Inflammatory macrophage treated with lipopolysaccharide for 4 hours (primary cell): Measurements from ENCODE around the gene MAZ.
"Not testable (repeated sequence)": the region's sequence is repeated elsewhere in the genome, so short reads cannot be mapped to it uniquely, and the experiment has no call there.

ENCODE experiments used
- DNase-seq: peaks from one replicate; pipeline ENCODE4 v3.0.0-alpha.2; 2020

Gene MAZ

GRCh38 chr16:29825145-29826044, 19.1 kb downstream of the MAZ start:
- DNase-seq: no peak

- DNase-seq: no peak
Observed at GRCh38 chr16:29826342-29826695, 20.0 kb downstream of the MAZ start.

- DNase-seq: no peak
Observed at GRCh38 chr16:29830774-29831173, 24.4 kb downstream of the MAZ start.

- no peak for DNase-seq
Observed at GRCh38 chr16:29831490-29831889, 25.2 kb downstream of the MAZ start.

GRCh38 chr16:29833219-29833618, 26.9 kb downstream of the MAZ start:
- DNase-seq: not testable (repeated sequence)

GRCh38 chr16:29834079-29834478, 27.8 kb downstream of the MAZ start:
- DNase-seq: no peak

- DNase-seq: no peak
Observed at GRCh38 chr16:29835926-29836325, 29.6 kb downstream of the MAZ start.

- DNase-seq: no peak
Observed at GRCh38 chr16:29836623-29837022, 30.3 kb downstream of the MAZ start.

- DNase-seq: no peak
Observed at GRCh38 chr16:29837841-29838240, 31.5 kb downstream of the MAZ start.

- DNase-seq: no peak
Observed at GRCh38 chr16:29839822-29840221, 33.5 kb downstream of the MAZ start.

- no peak for DNase-seq
Observed at GRCh38 chr16:29840240-29840639, 33.9 kb downstream of the MAZ start.

GRCh38 chr16:29841631-29842030, 35.3 kb downstream of the MAZ start:
- DNase-seq: no peak

GRCh38 chr16:29842732-29843346, 36.5 kb downstream of the MAZ start:
- DNase-seq: no peak

- no peak for DNase-seq
Observed at GRCh38 chr16:29843931-29844330, 37.6 kb downstream of the MAZ start.

GRCh38 chr16:29844575-29845331, 38.4 kb downstream of the MAZ start:
- no peak for DNase-seq

GRCh38 chr16:29845656-29846055, 39.3 kb downstream of the MAZ start:
- DNase-seq: no peak

GRCh38 chr16:29848420-29849297, 42.3 kb downstream of the MAZ start:
- peak; percentile 63 for DNase-seq

GRCh38 chr16:29849505-29849904, 43.2 kb downstream of the MAZ start:
- no peak for DNase-seq

GRCh38 chr16:29850998-29851397, 44.7 kb downstream of the MAZ start:
- no peak for DNase-seq

GRCh38 chr16:29852654-29853053, 46.3 kb downstream of the MAZ start:
- peak; percentile 74 for DNase-seq

GRCh38 chr16:29854520-29855100, 48.3 kb downstream of the MAZ start:
- no peak for DNase-seq

- DNase-seq: no peak
Observed at GRCh38 chr16:29857133-29857760, 50.9 kb downstream of the MAZ start.
